Activated CD8-positive, alpha-beta memory T cell treated with anti-CD3 and anti-CD28 coated beads for 24 hours (primary cell): Measurements from ENCODE around the gene TRPV5.
A peak's percentile ranks its signal among the peaks of the same experiment; 100 is the strongest.

Experiments used
- DNase-seq: peaks from one replicate; pipeline ENCODE4 v3.0.0-alpha.2; 2020

The TRPV5 gene

GRCh38 chr7:142884286-142884640 is 49.3 kb downstream of the TRPV5 start:
- DNase-seq: no peak

- DNase-seq: no peak
Observed at GRCh38 chr7:142883571-142884285, 49.8 kb downstream of the TRPV5 start.

- peak; percentile 30 for DNase-seq
Observed at GRCh38 chr7:142883145-142883544, 50.4 kb downstream of the TRPV5 start.

GRCh38 chr7:142882338-142882678 is 51.2 kb downstream of the TRPV5 start:
- peak; percentile 19 for DNase-seq

- peak; percentile 26 for DNase-seq
Observed at GRCh38 chr7:142881586-142882337, 51.8 kb downstream of the TRPV5 start.

- peak; percentile 72 for DNase-seq
Observed at GRCh38 chr7:142880876-142881505, 52.6 kb downstream of the TRPV5 start.

- DNase-seq: no peak
Observed at GRCh38 chr7:142879060-142879459, 54.5 kb downstream of the TRPV5 start.

GRCh38 chr7:142878315-142878714 is 55.2 kb downstream of the TRPV5 start:
- DNase-seq: no peak

GRCh38 chr7:142876991-142877910 is 56.3 kb downstream of the TRPV5 start:
- no peak for DNase-seq

- no peak for DNase-seq
Observed at GRCh38 chr7:142876236-142876960, 57.1 kb downstream of the TRPV5 start.

- DNase-seq: no peak
Observed at GRCh38 chr7:142875456-142875855, 58.1 kb downstream of the TRPV5 start.

- no peak for DNase-seq
Observed at GRCh38 chr7:142874837-142875236, 58.7 kb downstream of the TRPV5 start.

- no peak for DNase-seq
Observed at GRCh38 chr7:142874409-142874808, 59.1 kb downstream of the TRPV5 start.

GRCh38 chr7:142873871-142874270 is 59.7 kb downstream of the TRPV5 start:
- no peak for DNase-seq

GRCh38 chr7:142873281-142873784 is 60.2 kb downstream of the TRPV5 start:
- DNase-seq: peak; percentile 64

GRCh38 chr7:142872106-142872675 is 61.4 kb downstream of the TRPV5 start:
- peak; percentile 30 for DNase-seq

GRCh38 chr7:142871260-142872105 is 62.1 kb downstream of the TRPV5 start:
- DNase-seq: peak; percentile 47

- DNase-seq: peak; percentile 49
Observed at GRCh38 chr7:142870566-142871259, 62.8 kb downstream of the TRPV5 start.

- no peak for DNase-seq
Observed at GRCh38 chr7:142870147-142870559, 63.4 kb downstream of the TRPV5 start.

GRCh38 chr7:142869434-142869833 is 64.1 kb downstream of the TRPV5 start:
- DNase-seq: no peak
